Measurements from ENCODE around the gene TMEM30B. TPM values are rescaled to one million over a fixed set of nuclear protein-coding genes. Genes with fewer than 3 reads are reported as not detected.

TMEM30B gene
- total and polyA plus RNA-seq, 2 of the 4 experiments (the other 2 are of a cell fraction): 0.03 TPM; not detected in 1

DNA sequence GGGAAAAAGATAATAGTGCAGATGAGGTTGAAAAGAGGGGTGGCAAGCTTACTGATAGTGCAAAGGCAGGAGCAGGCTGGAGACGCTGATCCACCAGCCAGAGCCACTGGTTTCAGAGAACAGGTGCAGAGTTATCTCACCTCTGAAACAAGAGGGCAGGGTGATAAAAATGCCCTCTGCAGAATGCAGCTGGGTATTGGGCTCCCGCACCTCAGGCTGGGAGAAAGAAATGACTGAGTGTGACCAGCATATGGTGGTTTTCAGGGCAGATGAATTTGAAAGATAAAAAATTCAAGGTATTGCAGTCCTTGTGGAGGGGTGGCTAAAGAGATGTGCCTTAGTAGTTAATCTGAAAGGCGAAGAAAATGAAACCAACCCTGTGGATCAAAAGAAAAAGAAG lies 2.9 kb upstream of the TMEM30B start:
- dilution Hi-C loops (cut with HindIII; ENCODE audit: low sequenced_read_pairs, unreplicated experiment): no loop called here
- no CpG with 5 or more reads among the region's 3 CpGs for WGBS, 2 experiments (ENCODE audit: extremely low coverage in 2 of 2, insufficient read length in 1 of 2)
- CTCF ChIA-PET: no interaction called here

More for the DNA sequence above, 2.9 kb upstream of the TMEM30B start:
- no peaks in the 10 kb centered on the region for H3K36me3 ChIP-seq (ENCODE audit: control insufficient read depth, insufficient read depth, low read length)
- ATAC-seq (ENCODE audit: low read depth): no peak
- peaks cover 24% of the 10 kb centered on the region for H3K27me3 ChIP-seq (ENCODE audit: control insufficient read depth, insufficient read depth, low read length)
- H4K91ac ChIP-seq (ENCODE audit: insufficient read depth, low read depth, low read length): no peak overlapping the region
- H3K27ac ChIP-seq (ENCODE audit: insufficient read depth, low read length): no peak overlapping the region
- no peak overlapping the region for H2BK5ac ChIP-seq (ENCODE audit: low read depth, low read length, poor library complexity, severe bottlenecking)
- H3K4me3 ChIP-seq (ENCODE audit: insufficient read depth, low read depth, low read length): no peak overlapping the region
- no peaks in the 10 kb centered on the region for H3K79me1 ChIP-seq (ENCODE audit: low read depth in 1 of 2, low read length in 2 of 2)
- H3K4me2 ChIP-seq (ENCODE audit: low read depth, low read length): no peak overlapping the region
- no TSS peak for BruUV-seq (replicated peaks)
- no peak overlapping the region for H2BK15ac ChIP-seq (ENCODE audit: low read depth, low read length)
- H3K4me1 ChIP-seq (ENCODE audit: control insufficient read depth, insufficient read depth, low read length): no peaks in the 10 kb centered on the region
- H2AFZ ChIP-seq (replicated peaks; ENCODE audit: low read length, poor library complexity): peak overlapping the region; percentile 40
- TF ChIP-seq NFE2L2 (IDR thresholded peaks at IDR 0.05; ENCODE audit: low read depth, low read length) (no peak), CHD1 (IDR thresholded peaks at IDR 0.05; ENCODE audit: low read depth, low read length) (no peak), CEBPB (IDR thresholded peaks at IDR 0.05; ENCODE audit: low read depth, low read length) (no peak), RAD21 (IDR thresholded peaks at IDR 0.05; ENCODE audit: low read length) (no peak)
- TF ChIP-seq, protein P1, sequence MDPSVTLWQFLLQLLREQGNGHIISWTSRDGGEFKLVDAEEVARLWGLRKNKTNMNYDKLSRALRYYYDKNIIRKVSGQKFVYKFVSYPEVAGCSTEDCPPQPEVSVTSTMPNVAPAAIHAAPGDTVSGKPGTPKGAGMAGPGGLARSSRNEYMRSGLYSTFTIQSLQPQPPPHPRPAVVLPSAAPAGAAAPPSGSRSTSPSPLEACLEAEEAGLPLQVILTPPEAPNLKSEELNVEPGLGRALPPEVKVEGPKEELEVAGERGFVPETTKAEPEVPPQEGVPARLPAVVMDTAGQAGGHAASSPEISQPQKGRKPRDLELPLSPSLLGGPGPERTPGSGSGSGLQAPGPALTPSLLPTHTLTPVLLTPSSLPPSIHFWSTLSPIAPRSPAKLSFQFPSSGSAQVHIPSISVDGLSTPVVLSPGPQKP (IDR thresholded peaks at IDR 0.05; ENCODE audit: borderline replicate concordance, low read depth, low read length): no peak
- POLR2A ChIA-PET (ENCODE audit: unreplicated experiment): no interaction called here
- H4K8ac ChIP-seq (ENCODE audit: low read depth in 2 of 2, low read length in 2 of 2): no peak overlapping the region
- no peak overlapping the region for H2BK120ac ChIP-seq (ENCODE audit: low read depth, low read length)
- H3K9me1 ChIP-seq (ENCODE audit: insufficient read depth, low read length): no peaks in the 10 kb centered on the region
- no peak overlapping the region for H3K56ac ChIP-seq (ENCODE audit: extremely low read depth, insufficient read depth, low read length)
- peaks cover 8% of the 10 kb centered on the region; the same call in 1 of the 2 replicates for H3K9me3 ChIP-seq (ENCODE audit: control insufficient read depth, insufficient read depth, low read length)
- no peak for DNase-seq
- no peak overlapping the region for H2BK20ac ChIP-seq (ENCODE audit: low read depth, low read length)
- H3K23ac ChIP-seq (ENCODE audit: low read depth, low read length): no peak overlapping the region
- intact Hi-C loops (cut with micrococcal nuclease): no loop called here
- H3K18ac ChIP-seq (ENCODE audit: low read depth, low read length): no peak overlapping the region
- no peaks in the 10 kb centered on the region for H4K20me1 ChIP-seq (ENCODE audit: insufficient read depth, low read length)
- H3K4ac ChIP-seq (ENCODE audit: low read depth, low read length): no peak overlapping the region
- H4K5ac ChIP-seq (ENCODE audit: low read depth, low read length): no peak overlapping the region
- H2AK9ac ChIP-seq (replicated peaks; ENCODE audit: low read depth, low read length, poor library complexity): no peak overlapping the region
- no peak overlapping the region for H3K14ac ChIP-seq (replicated peaks; ENCODE audit: low read depth, low read length)
- in situ Hi-C loops (cut with MboI; ENCODE audit: low sequenced_read_pairs): loop anchor here (10.0 kb wide), 1 partner anchor 939 kb away; no protein-coding TSS in a partner anchor
- H3K9ac ChIP-seq (ENCODE audit: low read depth, low read length): no peak overlapping the region
- H2AK5ac ChIP-seq (ENCODE audit: low read depth, low read length): no peak overlapping the region

Measured in IMR-90 (cell line).